ENCODE measurements around the gene MS4A10.

The MS4A10 gene

GRCh38 chr11:60783911-60784310 is 1.2 kb upstream of the MS4A10 start:
- Histone ChIP-seq H3K27ac (no peak overlapping the region), H3K4me3 (no peak overlapping the region)

- Histone ChIP-seq H3K27ac (no peak overlapping the region), H3K4me3 (no peak overlapping the region)
Observed at GRCh38 chr11:60785806-60786361, 751 bp downstream of the MS4A10 start.

GRCh38 chr11:60786811-60787567 is 1.9 kb downstream of the MS4A10 start:
- no peak overlapping the region for H3K27ac ChIP-seq
- no peak overlapping the region for H3K4me3 ChIP-seq

GRCh38 chr11:60788401-60789125 is 3.4 kb downstream of the MS4A10 start:
- Histone ChIP-seq H3K4me3 (no peak overlapping the region), H3K27ac (no peak overlapping the region)

GRCh38 chr11:60790726-60791125 is 5.6 kb downstream of the MS4A10 start:
- Histone ChIP-seq H3K27ac (no peak overlapping the region), H3K4me3 (no peak overlapping the region)

GRCh38 chr11:60791153-60791933 is 6.2 kb downstream of the MS4A10 start:
- no peak overlapping the region for H3K27ac ChIP-seq
- no peak overlapping the region for H3K4me3 ChIP-seq

GRCh38 chr11:60792521-60792920 is 7.4 kb downstream of the MS4A10 start:
- no peak overlapping the region for H3K4me3 ChIP-seq
- H3K27ac ChIP-seq = no peak overlapping the region

GRCh38 chr11:60795291-60795690 is 10.2 kb downstream of the MS4A10 start:
- H3K4me3 ChIP-seq = no peak overlapping the region
- no peak overlapping the region for H3K27ac ChIP-seq

GRCh38 chr11:60797846-60798630 is 12.9 kb downstream of the MS4A10 start:
- Histone ChIP-seq H3K4me3 (no peak overlapping the region), H3K27ac (no peak overlapping the region)

- Histone ChIP-seq H3K27ac (no peak overlapping the region), H3K4me3 (no peak overlapping the region)
Observed at GRCh38 chr11:60798631-60799030, 13.5 kb downstream of the MS4A10 start.

GRCh38 chr11:60801194-60801593 is 16.1 kb downstream of the MS4A10 start:
- no peak overlapping the region for H3K4me3 ChIP-seq
- H3K27ac ChIP-seq = no peak overlapping the region

- H3K27ac ChIP-seq = no peak overlapping the region
Observed at GRCh38 chr11:60803273-60803936, 18.3 kb downstream of the MS4A10 start.

GRCh38 chr11:60809249-60809648 is 24.1 kb downstream of the MS4A10 start:
- Histone ChIP-seq H3K27ac (no peak overlapping the region), H3K4me3 (no peak overlapping the region)

More at GRCh38 chr11:60803273-60803936, 18.3 kb downstream of the MS4A10 start:
- no peak overlapping the region for H3K4me3 ChIP-seq

GRCh38 chr11:60809691-60810090 is 24.6 kb downstream of the MS4A10 start:
- no peak overlapping the region for H3K4me3 ChIP-seq
- H3K27ac ChIP-seq = no peak overlapping the region

GRCh38 chr11:60810151-60810550 is 25.0 kb downstream of the MS4A10 start:
- no peak overlapping the region for H3K4me3 ChIP-seq
- H3K27ac ChIP-seq = no peak overlapping the region

GRCh38 chr11:60810569-60810968 is 25.4 kb downstream of the MS4A10 start:
- Histone ChIP-seq H3K4me3 (no peak overlapping the region), H3K27ac (no peak overlapping the region)

- H3K4me3 ChIP-seq = no peak overlapping the region
- H3K27ac ChIP-seq = no peak overlapping the region
Observed at GRCh38 chr11:60813324-60813723, 28.2 kb downstream of the MS4A10 start.

GRCh38 chr11:60814112-60814511 is 29.0 kb downstream of the MS4A10 start:
- Histone ChIP-seq H3K27ac (no peak overlapping the region), H3K4me3 (no peak overlapping the region)

- no peak overlapping the region for H3K4me3 ChIP-seq
- no peak overlapping the region for H3K27ac ChIP-seq
Observed at GRCh38 chr11:60816590-60817157, 31.5 kb downstream of the MS4A10 start.
